ENCODE measurements around the gene MYO16.

- TF ChIP-seq CTCF (IDR thresholded peaks at IDR 0.05) (no peak), POLR2AphosphoS5 (IDR thresholded peaks at IDR 0.05; ENCODE audit: insufficient read depth in 1 of 2, low read depth in 1 of 2) (no peak)
These were observed 574.2 kb downstream of the MYO16 start for GRCh38 chr13:109203587-109203986.
